Stromal cell of bone marrow (primary cell): ENCODE measurements around the gene NF1.
"Not testable (repeated sequence)": the region's sequence is repeated elsewhere in the genome, so short reads cannot be mapped to it uniquely, and the experiment has no call there.

Experiments
- DNase-seq: peaks from one replicate; pipeline ENCODE4 v3.0.0-alpha.2; 2012; ENCODE audit warnings: low read depth

Gene NF1

DNA sequence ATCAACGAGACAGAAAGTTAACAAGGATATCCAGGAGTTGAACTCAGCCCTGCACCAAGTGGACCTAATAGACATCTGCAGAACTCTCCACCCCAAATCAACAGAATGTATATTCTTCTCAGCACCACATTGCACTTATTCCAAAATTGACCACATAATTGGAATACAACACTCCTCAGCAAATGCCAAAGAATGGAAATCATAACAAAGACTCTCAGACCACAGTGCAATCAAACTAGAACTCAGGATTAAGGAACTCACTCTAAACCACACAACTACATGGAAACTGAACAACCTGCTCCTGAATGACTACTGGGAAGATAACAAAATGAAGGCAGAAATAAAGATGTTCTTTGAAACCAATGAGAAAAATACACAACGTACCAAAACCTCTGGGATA is 84.2 kb downstream of the NF1 start:
- DNase-seq, result not testable (repeated sequence)

DNA sequence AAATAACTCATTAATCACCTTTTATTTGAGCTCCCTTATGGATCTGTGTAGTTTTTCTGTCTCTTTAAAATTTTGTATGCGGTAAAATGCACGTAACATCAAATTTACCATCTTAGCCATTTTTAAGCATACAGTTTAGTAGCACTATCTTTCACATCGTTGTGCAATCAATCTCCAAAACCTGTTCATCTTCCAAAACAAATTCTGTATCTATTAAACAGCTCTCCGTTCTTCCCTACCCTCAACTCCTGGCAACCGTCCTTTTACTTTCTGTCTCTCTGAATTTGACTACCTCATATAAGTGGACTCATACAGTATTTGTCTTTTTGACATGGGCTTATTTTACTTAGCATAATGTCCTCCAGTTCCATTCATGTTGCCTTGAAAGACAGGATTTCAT is 100.5 kb downstream of the NF1 start:
- DNase-seq, result no peak

DNA sequence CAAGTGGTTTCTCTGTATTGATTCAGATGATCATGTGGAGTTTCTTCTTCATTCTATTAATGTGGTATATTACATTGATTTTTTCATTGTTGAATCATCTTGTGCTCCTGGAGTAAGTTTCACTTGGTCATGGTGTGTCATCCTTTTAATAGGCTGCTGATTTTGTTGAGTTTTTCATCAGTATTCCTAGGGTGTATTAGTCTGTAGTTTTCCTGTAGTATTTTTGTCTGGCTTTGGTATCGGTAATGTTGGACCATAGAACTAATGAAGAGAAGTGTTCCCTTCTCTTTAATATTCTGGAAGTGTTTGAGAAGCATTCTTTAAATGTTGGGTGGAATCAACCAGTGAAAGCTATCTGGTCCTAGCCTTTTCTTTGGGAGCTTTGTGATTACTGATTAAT is 103.2 kb downstream of the NF1 start:
- DNase-seq, result peak; percentile 15

DNA sequence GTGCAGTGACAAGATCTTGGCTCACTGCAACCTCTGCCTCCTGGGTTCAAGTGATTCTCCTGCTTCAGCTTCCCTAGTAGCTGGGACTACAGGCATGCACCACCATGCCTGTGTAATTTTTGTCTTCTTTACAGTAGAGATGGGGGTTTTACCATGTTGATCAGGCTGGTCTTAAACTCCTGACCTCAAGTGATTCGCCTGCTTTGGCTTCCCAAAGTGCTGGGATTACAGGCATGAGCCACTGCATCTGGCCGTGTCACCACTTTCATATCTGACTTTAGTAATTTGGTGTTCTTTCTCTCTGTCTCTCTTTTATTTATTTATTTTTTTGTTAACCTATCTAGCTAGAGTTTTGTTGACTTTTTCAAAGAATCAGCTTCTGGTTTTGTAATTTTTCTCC is 103.9 kb downstream of the NF1 start:
- peak; percentile 18 for DNase-seq

DNA sequence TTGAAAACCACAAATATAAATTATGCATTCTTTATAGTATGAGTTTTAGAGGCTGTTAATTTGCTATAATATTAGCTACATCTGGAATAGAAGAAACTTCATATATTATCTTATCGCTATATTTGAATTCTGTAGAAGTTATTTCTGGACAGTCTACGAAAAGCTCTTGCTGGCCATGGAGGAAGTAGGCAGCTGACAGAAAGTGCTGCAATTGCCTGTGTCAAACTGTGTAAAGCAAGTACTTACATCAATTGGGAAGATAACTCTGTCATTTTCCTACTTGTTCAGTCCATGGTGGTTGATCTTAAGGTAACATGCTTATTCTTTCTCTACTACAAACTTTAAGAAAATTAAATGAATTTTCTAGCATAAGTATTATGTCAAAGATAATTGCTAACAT is 105.5 kb downstream of the NF1 start:
- DNase-seq, result no peak

DNA sequence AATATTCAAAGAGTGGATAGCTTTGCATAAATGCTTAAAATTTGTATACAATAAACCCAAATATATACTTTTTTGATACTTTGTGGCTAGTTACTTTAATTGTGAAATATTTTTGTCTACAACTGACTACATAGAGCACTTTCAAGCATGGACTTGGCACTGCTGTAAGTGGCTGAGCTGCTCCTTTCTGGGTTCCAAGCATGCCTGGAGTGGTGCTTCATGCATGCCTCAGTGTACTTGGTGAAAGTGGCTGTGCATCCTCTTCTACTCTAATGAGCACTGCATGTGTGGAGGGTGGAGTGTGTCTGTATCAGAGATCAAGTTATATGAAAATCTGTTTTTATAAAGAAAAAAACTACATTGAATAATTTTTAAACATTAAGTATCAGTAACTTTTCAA is 108.2 kb downstream of the NF1 start:
- DNase-seq, result no peak

DNA sequence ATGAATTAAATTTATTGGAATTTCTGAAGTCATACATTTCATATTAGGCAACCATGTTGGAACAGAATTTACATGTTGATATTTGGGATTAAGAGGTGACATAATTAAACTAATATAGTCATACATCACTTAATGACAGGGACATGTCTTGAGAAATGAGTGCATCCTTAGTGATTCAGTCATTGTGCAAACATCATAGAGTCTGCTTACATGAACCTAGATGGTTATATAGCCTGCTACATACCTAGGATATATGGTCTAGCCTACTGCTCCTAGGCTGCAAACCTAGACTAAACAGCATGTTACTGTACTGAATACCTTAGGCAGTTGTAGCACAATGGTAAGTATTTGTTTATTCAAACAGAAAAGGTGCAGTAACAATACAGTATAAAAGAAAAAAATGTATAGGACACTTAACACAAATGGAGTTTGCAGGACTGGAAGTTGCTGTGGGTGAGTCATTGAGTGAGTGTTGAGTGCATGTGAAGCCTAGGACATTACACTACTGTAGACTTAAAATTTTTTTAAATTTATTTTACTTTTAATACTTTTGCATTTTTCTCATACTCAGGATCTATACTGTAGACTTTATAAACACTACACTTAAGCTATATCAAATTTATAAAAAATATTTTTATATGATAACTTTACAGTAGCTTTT is 116.7 kb downstream of the NF1 start:
- no peak for DNase-seq

DNA sequence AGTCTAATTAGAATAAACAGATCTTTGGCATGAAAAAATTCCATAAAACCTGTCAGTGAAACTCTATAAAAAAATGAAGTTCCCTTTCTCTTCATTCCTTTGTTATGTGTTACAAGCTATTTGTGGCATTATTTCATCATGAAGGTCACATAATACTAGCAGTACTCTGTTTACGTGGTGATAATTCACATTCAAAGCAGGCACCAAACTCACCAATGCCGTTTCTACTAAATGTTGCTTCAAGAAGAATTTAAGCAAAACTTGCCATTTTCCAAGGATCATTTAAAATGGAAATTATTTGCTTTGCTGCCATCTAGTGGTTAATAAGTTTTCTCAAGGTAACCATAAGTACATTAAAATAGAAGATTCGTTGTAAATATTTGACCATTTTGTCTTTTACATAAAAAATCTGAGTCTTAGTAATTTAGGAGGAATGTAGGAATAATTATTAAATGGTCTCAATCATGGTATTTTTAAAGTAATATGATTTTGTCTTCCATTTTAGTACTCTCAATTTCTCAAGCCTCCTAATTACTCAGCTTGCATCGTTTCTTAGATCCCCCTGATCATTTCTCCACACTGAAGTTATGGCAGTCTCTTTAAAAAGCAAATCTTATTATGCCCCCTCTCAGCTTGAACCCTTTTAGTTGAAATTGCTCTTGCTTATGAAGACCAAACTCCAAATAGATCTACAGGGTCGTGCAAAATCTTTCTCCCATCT is 121.4 kb downstream of the NF1 start:
- DNase-seq, result peak; percentile 65

DNA sequence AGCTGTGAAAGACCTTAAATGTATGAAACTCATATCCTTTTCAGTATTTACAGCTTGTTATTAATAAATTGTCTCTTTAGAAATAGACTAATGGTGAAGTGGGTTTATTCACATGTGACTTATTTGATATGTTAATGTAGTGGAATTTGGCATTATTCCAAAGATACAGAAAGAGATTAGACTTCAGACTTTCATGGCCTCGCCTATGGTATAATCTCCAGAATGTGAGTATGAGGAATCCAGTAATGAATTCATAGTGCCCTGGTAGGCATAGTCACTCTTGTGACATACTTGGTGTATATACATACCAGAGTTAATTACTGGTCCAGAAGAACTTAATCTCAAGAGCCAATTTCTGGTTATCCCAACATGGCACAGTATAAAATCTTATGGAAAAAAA is 129.6 kb downstream of the NF1 start:
- DNase-seq, result no peak

DNA sequence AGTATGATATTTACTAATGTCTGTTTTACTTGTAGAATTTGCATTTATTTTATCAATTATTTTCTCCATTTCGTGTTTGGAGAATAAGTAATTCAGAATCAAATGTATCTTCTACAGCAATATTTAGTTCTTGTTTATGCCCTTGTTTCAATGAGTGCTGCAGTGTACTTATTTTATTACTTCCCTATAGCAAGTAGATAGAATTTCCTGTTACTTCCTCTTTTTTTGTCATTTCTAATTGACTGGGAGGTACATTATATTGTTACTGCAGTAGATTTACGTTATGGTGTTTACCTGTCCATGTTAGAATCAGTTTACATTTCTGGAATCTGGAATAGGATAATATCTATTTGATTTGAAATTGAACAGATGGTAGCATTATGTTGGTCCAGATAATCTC is 131.1 kb downstream of the NF1 start:
- DNase-seq, result no peak

DNA sequence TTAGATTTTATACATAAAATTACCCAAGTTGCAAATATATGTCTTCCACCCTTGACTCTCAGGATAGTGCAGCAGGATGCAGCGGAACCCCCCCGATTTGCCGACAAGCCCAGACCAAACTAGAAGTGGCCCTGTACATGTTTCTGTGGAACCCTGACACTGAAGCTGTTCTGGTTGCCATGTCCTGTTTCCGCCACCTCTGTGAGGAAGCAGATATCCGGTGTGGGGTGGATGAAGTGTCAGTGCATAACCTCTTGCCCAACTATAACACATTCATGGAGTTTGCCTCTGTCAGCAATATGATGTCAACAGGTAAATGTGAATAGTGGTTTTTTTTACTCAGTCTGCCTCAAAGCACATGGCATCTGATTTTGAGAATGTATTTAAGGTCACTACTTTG is 131.6 kb downstream of the NF1 start:
- DNase-seq, result no peak

DNA sequence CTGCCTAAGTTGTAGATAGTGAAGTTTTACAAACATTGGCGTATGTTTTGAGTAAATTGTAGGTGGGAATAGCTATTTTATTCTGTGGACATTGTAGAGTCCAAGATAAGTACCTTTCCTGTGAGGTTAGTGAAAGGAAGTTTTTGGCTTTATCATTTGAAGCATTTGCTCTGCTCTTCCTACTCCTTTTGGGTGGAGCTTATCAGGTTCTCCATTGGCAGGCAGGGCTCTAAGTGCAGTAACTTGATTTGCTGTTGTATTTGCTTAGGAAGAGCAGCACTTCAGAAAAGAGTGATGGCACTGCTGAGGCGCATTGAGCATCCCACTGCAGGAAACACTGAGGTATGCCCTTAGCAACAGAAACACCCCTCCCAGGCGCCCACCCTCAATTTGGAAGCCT is 132.2 kb downstream of the NF1 start:
- no peak for DNase-seq

DNA sequence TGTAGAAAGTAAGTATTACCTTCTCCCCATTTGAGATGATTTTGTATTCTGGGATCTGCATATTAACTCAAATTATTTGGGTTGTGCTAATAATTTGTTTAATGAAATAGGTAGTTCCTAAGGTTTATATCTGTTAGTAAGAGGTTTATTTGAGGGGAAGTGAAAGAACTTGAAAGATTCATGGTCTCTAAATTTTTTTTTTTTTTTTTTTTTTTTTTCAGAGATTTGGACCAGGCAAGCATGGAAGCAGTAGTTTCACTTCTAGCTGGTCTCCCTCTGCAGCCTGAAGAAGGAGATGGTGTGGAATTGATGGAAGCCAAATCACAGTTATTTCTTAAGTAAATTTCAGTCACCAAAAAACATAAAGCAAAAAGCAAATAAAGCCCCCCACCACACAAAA is 137.1 kb downstream of the NF1 start:
- no peak for DNase-seq

DNA sequence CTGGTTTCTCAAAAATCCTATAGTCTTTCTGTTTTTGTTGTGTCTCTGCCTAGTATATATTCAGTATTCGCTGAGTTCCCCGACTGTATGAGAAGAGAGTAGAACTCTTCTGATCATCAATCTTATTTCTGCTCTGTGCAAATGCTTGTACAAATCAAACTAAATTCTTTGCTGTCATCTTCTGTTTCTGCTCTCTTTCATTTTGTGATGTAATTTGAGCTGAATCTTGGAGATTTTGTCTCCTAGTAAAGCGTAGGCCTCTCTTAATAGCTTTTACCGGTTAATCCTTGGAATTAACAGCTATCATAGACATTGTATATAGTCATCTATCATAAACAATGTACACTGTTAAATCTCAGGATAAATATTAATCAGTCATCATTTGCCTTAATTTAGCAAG is 140.3 kb downstream of the NF1 start:
- DNase-seq, result no peak

DNA sequence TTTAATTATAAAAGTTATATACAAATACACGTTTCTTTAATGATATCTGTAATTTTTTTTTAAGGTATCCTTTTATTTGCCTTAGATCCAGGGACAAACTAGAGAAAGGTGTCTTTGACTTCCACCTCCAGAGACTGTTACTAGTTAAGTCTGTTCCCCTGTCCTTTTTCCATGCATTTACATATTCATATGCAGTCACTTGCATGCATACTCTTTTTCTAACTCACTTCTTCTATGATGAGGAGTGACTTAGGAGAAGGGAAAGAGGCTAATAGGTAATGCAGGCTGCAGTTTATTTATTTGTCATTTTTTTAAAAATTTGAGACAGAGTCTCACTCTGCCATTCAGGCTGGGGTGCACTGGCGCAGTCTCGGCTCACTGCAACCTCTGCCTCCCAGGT is 141.4 kb downstream of the NF1 start:
- no peak for DNase-seq

DNA sequence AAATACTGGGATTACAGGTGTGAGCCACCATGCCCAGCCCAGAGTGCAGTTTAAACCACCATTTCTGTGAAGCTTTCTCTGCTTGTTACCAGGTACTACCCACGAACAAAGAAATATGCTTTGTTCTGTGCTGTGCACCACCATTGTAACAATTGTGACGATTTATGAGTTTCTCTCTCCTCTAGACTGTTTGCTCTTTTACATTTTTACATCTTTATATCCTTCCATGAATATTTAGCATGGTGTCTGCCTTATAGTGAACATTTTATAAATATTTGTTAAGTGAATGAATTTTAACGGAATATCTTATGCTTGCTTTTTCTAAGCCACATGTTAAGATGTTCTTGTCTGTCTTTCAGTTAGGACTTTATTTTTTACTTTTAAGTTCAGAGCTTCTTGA is 141.9 kb downstream of the NF1 start:
- no peak for DNase-seq

DNA sequence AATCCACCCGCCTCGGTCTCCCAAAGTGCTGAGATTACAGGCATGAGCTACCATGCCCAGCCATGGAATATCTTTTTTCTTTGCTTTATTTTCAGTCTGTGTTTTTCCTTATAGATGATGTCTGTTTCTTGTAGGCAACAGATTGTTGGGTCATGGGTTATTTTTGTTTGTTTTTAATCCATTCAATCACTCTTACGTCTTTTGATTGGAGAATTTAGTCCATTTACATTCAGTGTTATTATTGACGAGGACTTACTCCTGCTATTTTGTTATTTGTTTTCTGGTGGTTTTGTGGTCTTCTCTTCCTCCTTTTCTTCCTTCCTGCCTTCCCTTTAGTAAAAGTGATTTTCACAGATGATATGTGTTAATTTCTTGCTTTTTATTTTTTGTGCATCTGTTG is 146.3 kb downstream of the NF1 start:
- no peak for DNase-seq

DNA sequence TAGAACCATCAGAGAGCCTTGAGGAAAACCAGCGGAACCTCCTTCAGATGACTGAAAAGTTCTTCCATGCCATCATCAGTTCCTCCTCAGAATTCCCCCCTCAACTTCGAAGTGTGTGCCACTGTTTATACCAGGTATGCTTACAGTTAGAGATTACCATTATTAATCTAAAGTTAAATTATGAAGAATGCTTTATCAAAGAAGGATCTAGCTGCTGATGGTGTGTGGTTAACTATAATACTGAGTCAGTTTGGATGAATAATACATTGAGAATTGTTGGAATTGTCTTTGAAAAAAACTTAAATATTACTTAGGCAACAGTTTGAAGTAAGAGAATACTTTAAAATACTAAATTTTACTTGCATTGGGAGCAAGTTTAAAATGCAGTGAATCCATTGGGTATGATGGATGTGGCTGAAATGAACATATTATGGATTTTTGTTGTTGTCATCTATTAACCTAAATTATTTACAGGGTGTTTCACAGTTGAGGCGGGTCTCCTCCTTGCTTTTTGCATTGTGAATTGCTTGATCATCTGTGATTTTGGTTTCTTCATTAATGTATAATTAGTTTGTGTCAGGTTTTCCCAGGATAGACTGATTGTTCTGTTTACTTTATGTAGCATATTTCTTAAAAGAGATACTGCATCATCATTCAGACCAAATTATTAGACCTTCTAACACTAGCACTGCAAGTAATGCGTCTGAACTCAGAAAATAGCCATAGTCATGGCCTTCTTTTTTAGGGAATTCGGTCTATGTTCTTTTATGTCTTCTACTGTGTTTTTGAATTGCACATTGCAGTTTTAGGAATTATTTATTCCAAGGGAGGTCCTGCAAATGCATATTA is 154.4 kb downstream of the NF1 start:
- no peak for DNase-seq

DNA sequence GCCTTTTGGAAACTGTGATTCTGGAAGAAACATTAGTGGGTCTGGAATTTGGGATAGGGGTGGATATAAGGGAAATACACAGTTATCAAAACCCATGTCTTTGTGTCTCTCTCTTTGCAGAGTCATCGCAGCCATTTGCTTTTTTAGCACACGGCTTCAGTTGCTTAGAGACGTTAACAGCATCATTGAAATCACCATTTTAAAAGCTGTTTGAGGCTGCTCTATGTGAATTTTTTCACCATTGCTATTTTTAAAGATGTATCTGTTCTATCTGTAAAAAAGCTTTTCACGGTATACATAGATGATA is 155.0 kb downstream of the NF1 start:
- no peak for DNase-seq

DNA sequence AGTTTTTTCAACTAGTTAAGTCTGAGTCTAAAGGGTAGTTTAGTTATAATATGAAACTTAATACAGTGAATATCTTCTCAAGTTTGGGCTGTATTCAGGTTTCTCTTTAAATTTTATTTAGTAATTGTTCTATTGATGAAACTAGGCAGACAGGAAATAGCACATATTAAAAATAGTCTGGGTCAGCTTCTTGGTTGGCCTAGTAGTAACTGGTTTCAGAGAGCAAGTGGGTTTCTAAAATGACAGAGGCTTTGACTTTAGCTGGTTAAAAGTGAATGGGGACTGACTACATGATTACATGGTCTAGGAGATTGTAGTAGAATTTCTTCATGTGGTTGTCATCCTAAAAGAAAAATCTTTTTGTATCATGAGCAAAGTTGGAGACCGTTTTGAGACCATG is 155.5 kb downstream of the NF1 start:
- no peak for DNase-seq

DNA sequence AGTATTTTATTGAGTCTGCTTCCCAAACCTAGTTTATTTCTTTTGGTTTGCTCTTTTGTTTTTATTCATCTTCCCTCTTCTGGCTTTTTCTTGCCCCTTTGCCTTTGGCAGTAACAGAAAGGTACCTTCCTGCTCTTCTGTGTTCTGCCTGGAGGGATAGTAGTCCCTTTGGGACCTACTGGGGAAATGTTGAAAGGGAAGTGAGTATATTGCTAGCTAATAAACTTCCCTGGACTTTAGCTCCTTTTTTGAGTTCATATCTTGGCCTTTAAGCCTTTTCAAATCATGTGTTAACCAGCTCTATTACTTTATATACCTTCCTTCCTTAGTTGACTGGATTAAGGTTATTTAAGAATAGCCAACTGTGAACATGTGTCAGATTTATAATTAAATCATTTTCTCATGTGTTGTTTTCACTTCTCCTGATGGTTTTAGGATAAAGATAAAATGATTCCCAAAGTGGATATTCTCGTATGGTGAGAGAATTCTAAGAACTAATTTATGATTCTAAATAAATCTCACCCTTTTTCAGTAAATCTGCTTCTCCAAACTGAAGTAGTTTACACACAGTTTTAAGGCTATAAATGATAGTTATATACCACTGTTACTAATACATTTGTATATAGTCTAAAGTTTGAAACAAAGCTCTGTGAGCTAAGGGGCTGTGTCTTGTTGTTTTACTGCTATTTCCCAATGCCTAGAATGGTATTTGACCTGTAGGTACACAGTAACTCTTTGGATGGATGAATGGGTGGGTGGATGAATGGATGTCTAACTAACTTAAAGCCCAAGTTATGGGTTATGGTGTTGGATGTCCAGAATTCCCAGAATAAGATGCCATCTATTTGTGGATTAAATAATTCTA is 156.6 kb downstream of the NF1 start:
- DNase-seq, result no peak

DNA sequence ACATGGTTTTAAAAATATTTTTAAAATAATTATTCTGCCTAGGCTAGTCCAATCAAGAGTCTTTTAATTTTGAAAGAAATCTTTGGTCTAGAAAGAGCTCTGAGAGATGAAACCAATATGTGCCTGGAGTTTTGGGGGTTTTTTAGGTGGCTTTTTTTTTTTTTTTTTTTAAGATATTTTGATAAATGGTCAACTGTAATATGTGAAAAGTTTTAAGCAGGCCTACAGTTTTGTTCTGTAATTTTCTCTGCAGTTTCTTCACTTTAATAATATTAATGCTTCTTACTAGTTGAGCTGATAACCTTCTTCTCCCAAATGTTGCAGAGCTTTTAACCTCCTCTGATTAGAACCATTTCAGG is 157.2 kb downstream of the NF1 start:
- no peak for DNase-seq

DNA sequence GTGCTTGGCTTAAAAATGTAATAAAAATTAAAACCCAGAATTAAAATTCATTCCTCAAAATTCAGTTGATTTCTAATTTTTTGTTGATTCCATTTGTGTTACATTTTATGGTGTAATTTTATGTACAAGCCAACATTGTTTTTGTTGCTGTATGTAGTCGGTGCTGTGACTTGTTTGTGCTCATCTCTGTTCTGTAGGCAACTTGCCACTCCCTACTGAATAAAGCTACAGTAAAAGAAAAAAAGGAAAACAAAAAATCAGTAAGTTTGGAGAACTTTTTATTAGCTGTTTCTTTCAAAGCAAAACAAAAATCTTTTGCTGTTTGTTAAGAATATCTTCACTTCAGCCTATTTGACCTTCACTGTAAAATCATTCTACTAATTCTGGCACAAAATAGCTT is 158.0 kb downstream of the NF1 start:
- no peak for DNase-seq
